HEK293T (cell line): ENCODE measurements around the gene HCN1.

Source experiments
- ARNT ChIP-seq: fragments of 450-650 bp; IDR thresholded peaks from 2 replicates; pipeline ENCODE4 v1.6.1; 2017; ENCODE audit warnings: mild to moderate bottlenecking
- BHLHE40 ChIP-seq: fragments of 450-650 bp; IDR thresholded peaks from 2 replicates; pipeline ENCODE4 v1.6.1; 2016; ENCODE audit warnings: mild to moderate bottlenecking, moderate library complexity, borderline replicate concordance
- ELF4 ChIP-seq: fragments of 450-650 bp; IDR thresholded peaks from 2 replicates; pipeline ENCODE4 v1.6.1; 2017; ENCODE audit warnings: antibody characterized with exemption
- SP1 ChIP-seq: fragments of 450-650 bp; IDR thresholded peaks from 2 replicates; pipeline ENCODE4 v1.6.1; 2017

DNA sequence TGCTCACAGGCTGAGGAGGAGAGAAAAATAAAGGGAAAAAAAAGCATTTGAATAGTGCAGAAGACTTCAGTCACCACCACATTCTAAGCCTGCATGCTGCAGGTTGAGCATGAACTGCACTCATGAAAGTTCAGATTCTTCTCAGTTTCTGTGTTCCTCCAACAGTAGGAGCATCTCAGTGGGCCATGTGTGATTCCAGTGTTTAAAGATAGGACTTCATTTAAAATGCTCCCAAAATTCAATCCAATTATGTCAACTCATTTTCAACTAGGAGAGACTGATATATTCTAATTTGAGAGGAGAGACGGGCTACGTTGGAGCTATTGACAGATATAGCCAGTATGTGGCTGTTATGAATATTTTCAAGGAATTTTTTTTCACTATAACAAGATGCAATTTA is 186.8 kb downstream of the HCN1 start:
- TF ChIP-seq ELF4 (no peak), SP1 (no peak), BHLHE40 (no peak), ARNT (no peak)
